ENCODE results near the gene SLC6A4. TPM values are rescaled to one million over a fixed set of nuclear protein-coding genes. Genes with fewer than 3 reads are reported as not detected.

The SLC6A4 gene
- total and polyA plus RNA-seq, 2 donors (not counting 3 experiments of a cell fraction or from before 2014, with no cell fraction given): 0.25 TPM; not detected in 1

DNA sequence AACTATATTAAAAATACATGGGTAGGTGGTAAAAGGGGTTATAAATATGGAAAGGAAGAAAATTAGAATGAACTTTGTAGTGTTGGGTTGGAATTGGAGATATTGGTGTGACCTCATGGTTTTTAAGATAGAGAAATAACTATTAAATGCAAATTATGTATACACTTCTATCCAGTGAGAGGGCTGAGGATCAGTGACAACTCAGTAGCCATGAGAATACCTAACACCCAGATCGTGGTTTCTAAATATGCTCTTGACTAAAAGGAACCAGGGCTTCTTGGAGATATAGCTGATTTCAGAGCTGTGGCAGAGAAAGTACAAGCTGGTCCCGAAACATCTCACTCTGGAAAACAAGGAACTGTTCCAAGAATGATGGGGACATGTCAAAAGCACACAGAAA, 44.4 kb downstream of the SLC6A4 start:
- DNase-seq (ENCODE audit: low read depth, low spot score) (no peak), FAIRE-seq (no peak)
- BruUV-seq (replicated peaks): no TSS peak
- H3K79me2 ChIP-seq (ENCODE audit: control insufficient read depth, insufficient read depth, low read length): no peaks in the 10 kb centered on the region
- H3K4me1 ChIP-seq (ENCODE audit: control insufficient read depth, extremely low read depth, insufficient read depth, low read length): peaks cover under 1% of the 10 kb centered on the region
- POLR2A ChIA-PET: no interaction called here
- dilution Hi-C loops (cut with MboI; ENCODE audit: extremely low pct_ligation_motif_present, low sequenced_read_pairs): no loop called here
- H3K4me3 ChIP-seq (replicated peaks in 1 of 3; ENCODE audit: insufficient read depth in 1 of 3, low read depth in 1 of 3, low read length in 3 of 3): no peak overlapping the region
- H3K36me3 ChIP-seq (ENCODE audit: control insufficient read depth in 2 of 2, extremely low read depth in 1 of 2, insufficient read depth in 2 of 2, low read length in 2 of 2): no peaks in the 10 kb centered on the region
- no peaks in the 10 kb centered on the region for H4K20me1 ChIP-seq (replicated peaks; ENCODE audit: control insufficient read depth, extremely low read depth, insufficient read depth, low read length)
- no peak for TF ChIP-seq JUN (IDR thresholded peaks at IDR 0.05; ENCODE audit: borderline replicate concordance, insufficient read depth, insufficient read length, low read depth)
- TF ChIP-seq POLR2A (IDR thresholded peaks at IDR 0.05; ENCODE audit: low read depth, low read length): no peak
- no peak for TF ChIP-seq POLR2AphosphoS5 (IDR thresholded peaks at IDR 0.05; ENCODE audit: insufficient read depth, low read depth, low read length)
- TF ChIP-seq MYC (IDR thresholded peaks at IDR 0.05; ENCODE audit: low read depth, low read length): no peak
- TF ChIP-seq, protein P1, sequence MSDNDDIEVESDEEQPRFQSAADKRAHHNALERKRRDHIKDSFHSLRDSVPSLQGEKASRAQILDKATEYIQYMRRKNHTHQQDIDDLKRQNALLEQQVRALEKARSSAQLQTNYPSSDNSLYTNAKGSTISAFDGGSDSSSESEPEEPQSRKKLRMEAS (IDR thresholded peaks at IDR 0.05; ENCODE audit: insufficient read depth, insufficient read length): no peak
- no peak for TF ChIP-seq FOS (IDR thresholded peaks at IDR 0.05; ENCODE audit: borderline replicate concordance, insufficient read depth, low read length)
- TF ChIP-seq, protein P2, sequence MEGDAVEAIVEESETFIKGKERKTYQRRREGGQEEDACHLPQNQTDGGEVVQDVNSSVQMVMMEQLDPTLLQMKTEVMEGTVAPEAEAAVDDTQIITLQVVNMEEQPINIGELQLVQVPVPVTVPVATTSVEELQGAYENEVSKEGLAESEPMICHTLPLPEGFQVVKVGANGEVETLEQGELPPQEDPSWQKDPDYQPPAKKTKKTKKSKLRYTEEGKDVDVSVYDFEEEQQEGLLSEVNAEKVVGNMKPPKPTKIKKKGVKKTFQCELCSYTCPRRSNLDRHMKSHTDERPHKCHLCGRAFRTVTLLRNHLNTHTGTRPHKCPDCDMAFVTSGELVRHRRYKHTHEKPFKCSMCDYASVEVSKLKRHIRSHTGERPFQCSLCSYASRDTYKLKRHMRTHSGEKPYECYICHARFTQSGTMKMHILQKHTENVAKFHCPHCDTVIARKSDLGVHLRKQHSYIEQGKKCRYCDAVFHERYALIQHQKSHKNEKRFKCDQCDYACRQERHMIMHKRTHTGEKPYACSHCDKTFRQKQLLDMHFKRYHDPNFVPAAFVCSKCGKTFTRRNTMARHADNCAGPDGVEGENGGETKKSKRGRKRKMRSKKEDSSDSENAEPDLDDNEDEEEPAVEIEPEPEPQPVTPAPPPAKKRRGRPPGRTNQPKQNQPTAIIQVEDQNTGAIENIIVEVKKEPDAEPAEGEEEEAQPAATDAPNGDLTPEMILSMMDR (IDR thresholded peaks at IDR 0.05; ENCODE audit: extremely low read depth in 1 of 2, insufficient read depth in 1 of 2, low read depth in 1 of 2, low read length in 2 of 2): no peak
- no peak for TF ChIP-seq EZH2 (IDR thresholded peaks at IDR 0.05; ENCODE audit: borderline replicate concordance, low read depth, low read length, severe bottlenecking)
- TF ChIP-seq GATA2 (IDR thresholded peaks at IDR 0.05; ENCODE audit: insufficient read depth, insufficient read length, low read depth, low read length): no peak
- no peak overlapping the region for H3K4me2 ChIP-seq (ENCODE audit: insufficient read depth, low read length)
- H3K27ac ChIP-seq (ENCODE audit: insufficient read depth, low read depth, low read length): no peak overlapping the region
- CTCF ChIA-PET: interaction anchor here (1.1 kb wide), 1 partner anchor 66 kb away, joined by 3 read pairs; no protein-coding TSS in a partner anchor
- H3K27me3 ChIP-seq (ENCODE audit: control insufficient read depth in 2 of 2, insufficient read depth in 2 of 2, low read length in 2 of 2): no peaks in the 10 kb centered on the region
- no peak overlapping the region for H2AFZ ChIP-seq (ENCODE audit: low read depth, low read length)
- intact Hi-C loops (cut with micrococcal nuclease): no loop called here
- H3K9ac ChIP-seq (replicated peaks; ENCODE audit: extremely low read depth, insufficient read depth, low read length): no peak overlapping the region
- H3K9me3 ChIP-seq (replicated peaks; ENCODE audit: control insufficient read depth, insufficient read depth, low read length): no peaks in the 10 kb centered on the region
- H3K9me1 ChIP-seq (replicated peaks; ENCODE audit: control insufficient read depth, extremely low read depth, insufficient read depth, low read length): no peaks in the 10 kb centered on the region
